Stimulated activated naive B cell treated with anti-CD40 and anti-IgM and Interleukin-4, amounts not matched to agents 10 μg/mL and 1 μg/mL and 100 μg/mL, for 72 hours (primary cell): ENCODE measurements around the gene DENND1A.
"Not testable (repeated sequence)": the region's sequence is repeated elsewhere in the genome, so short reads cannot be mapped to it uniquely, and the experiment has no call there.

Experiments
- ATAC-seq, 2 donors: fragments of 150-1000 bp; cut with Tn5 transposase; replicated peaks; 2 replicates each; pipeline ENCODE4 v1.10.0; 2021; ENCODE audit warnings: moderate library complexity in 1 of 2
- DNase-seq: peaks from one replicate; pipeline ENCODE4 v3.0.0; 2021
- H3K27ac Mint-ChIP-seq: one replicate; pipeline ENCODE4 v1.8.0; 2022; ENCODE audit warnings: mild to moderate bottlenecking, mixed read lengths
- H3K27me3 Mint-ChIP-seq, 2 donors: one replicate each; pipeline ENCODE4 v1.8.0; 2022; ENCODE audit warnings: mixed read lengths in 2 of 2
- H3K36me3 Mint-ChIP-seq, 2 donors: one replicate each; pipeline ENCODE4 v1.8.0; 2022; ENCODE audit warnings: mixed read lengths in 2 of 2, mild to moderate bottlenecking in 1 of 2
- H3K4me1 Mint-ChIP-seq, 2 donors: one replicate each; pipeline ENCODE4 v1.8.0; 2022; ENCODE audit warnings: mixed read lengths in 2 of 2, mild to moderate bottlenecking in 1 of 2
- H3K4me3 Mint-ChIP-seq, 2 donors: one replicate each; pipeline ENCODE4 v1.8.0; 2022; ENCODE audit warnings: mild to moderate bottlenecking in 2 of 2, mixed read lengths in 2 of 2, moderate library complexity in 1 of 2
- H3K9me3 Mint-ChIP-seq, 2 donors: one replicate each; pipeline ENCODE4 v1.8.0; 2022; ENCODE audit warnings: mixed read lengths in 2 of 2, mild to moderate bottlenecking in 1 of 2

The DENND1A gene

GRCh38 chr9:123432331-123433236 lies 497.3 kb downstream of the DENND1A start:
- Mint-ChIP-seq H3K4me1 (peaks cover under 1 to 15% of the 10 kb centered on the region in 2 donors), H3K27me3 (no peaks in the 10 kb centered on the region), H3K27ac (no peak overlapping the region), H3K36me3 (peaks cover 53 to 68% of the 10 kb centered on the region in 2 donors), H3K9me3 (peaks cover 0 to 4% of the 10 kb centered on the region in 2 donors), H3K4me3 (no peak overlapping the region)
- no peak for DNase-seq
- no peak for ATAC-seq

- ATAC-seq: no peak
- peaks cover 45 to 63% of the 10 kb centered on the region in 2 donors for H3K36me3 Mint-ChIP-seq
Measured at GRCh38 chr9:123431581-123431980, 498.3 kb downstream of the DENND1A start.

GRCh38 chr9:123428450-123428849 lies 501.5 kb downstream of the DENND1A start:
- H3K36me3 Mint-ChIP-seq: peaks cover 47 to 61% of the 10 kb centered on the region in 2 donors
- H3K4me1 Mint-ChIP-seq: peaks cover 12 to 35% of the 10 kb centered on the region in 2 donors
- not testable (repeated sequence) for DNase-seq, H3K27ac Mint-ChIP-seq, ATAC-seq, H3K9me3 Mint-ChIP-seq, H3K27me3 Mint-ChIP-seq, H3K4me3 Mint-ChIP-seq

More at GRCh38 chr9:123431581-123431980, 498.3 kb downstream of the DENND1A start:
- Mint-ChIP-seq H3K27ac (no peak overlapping the region), H3K4me3 (no peak overlapping the region), H3K27me3 (no peaks in the 10 kb centered on the region), H3K9me3 (peaks cover 0 to 4% of the 10 kb centered on the region in 2 donors), H3K4me1 (peaks cover 6 to 24% of the 10 kb centered on the region in 2 donors)
- DNase-seq: no peak

- H3K4me3 Mint-ChIP-seq: no peak overlapping the region
- no peak for DNase-seq
- no peaks in the 10 kb centered on the region for H3K27me3 Mint-ChIP-seq
- H3K27ac Mint-ChIP-seq: no peak overlapping the region
- peaks cover 42 to 50% of the 10 kb centered on the region in 2 donors for H3K36me3 Mint-ChIP-seq
- H3K4me1 Mint-ChIP-seq: peaks cover 12 to 35% of the 10 kb centered on the region in 2 donors
- ATAC-seq: peak; percentile 80 to 83
- peaks cover 0 to 4% of the 10 kb centered on the region in 2 donors for H3K9me3 Mint-ChIP-seq
Measured at GRCh38 chr9:123426406-123426805, 503.5 kb downstream of the DENND1A start.

GRCh38 chr9:123425836-123426365 lies 504.0 kb downstream of the DENND1A start:
- Mint-ChIP-seq H3K27ac (no peak overlapping the region), H3K4me1 (peaks cover 12 to 35% of the 10 kb centered on the region in 2 donors), H3K9me3 (peaks cover 0 to 4% of the 10 kb centered on the region in 2 donors), H3K4me3 (no peak overlapping the region), H3K36me3 (peaks cover 38 to 45% of the 10 kb centered on the region in 2 donors), H3K27me3 (no peaks in the 10 kb centered on the region)
- ATAC-seq: peak in 1 of 2 donors; percentile 18
- DNase-seq: no peak

GRCh38 chr9:123425261-123425821 lies 504.6 kb downstream of the DENND1A start:
- Mint-ChIP-seq H3K27ac (no peak overlapping the region), H3K27me3 (no peaks in the 10 kb centered on the region), H3K36me3 (peaks cover 33 to 40% of the 10 kb centered on the region in 2 donors), H3K4me3 (no peak overlapping the region), H3K9me3 (peaks cover 0 to under 1% of the 10 kb centered on the region in 2 donors), H3K4me1 (peaks cover 12 to 35% of the 10 kb centered on the region in 2 donors)
- DNase-seq: no peak
- ATAC-seq: no peak

- no peak overlapping the region for H3K4me3 Mint-ChIP-seq
- peaks cover 26 to 39% of the 10 kb centered on the region in 2 donors for H3K36me3 Mint-ChIP-seq
- no peak for ATAC-seq
- no peaks in the 10 kb centered on the region for H3K27me3 Mint-ChIP-seq
- H3K9me3 Mint-ChIP-seq: no peaks in the 10 kb centered on the region
- peaks cover 12 to 35% of the 10 kb centered on the region in 2 donors for H3K4me1 Mint-ChIP-seq
- no peak overlapping the region for H3K27ac Mint-ChIP-seq
- DNase-seq: no peak
Measured at GRCh38 chr9:123424552-123425225, 505.2 kb downstream of the DENND1A start.

GRCh38 chr9:123424131-123424530 lies 505.8 kb downstream of the DENND1A start:
- H3K36me3 Mint-ChIP-seq: peaks cover 24 to 35% of the 10 kb centered on the region in 2 donors
- H3K4me3 Mint-ChIP-seq: no peak overlapping the region
- ATAC-seq (no peak), DNase-seq (no peak)
- H3K27me3 Mint-ChIP-seq: no peaks in the 10 kb centered on the region
- H3K27ac Mint-ChIP-seq: no peak overlapping the region
- peaks cover 12 to 32% of the 10 kb centered on the region in 2 donors for H3K4me1 Mint-ChIP-seq
- H3K9me3 Mint-ChIP-seq: no peaks in the 10 kb centered on the region

GRCh38 chr9:123423311-123423640 lies 506.6 kb downstream of the DENND1A start:
- peaks cover 28% of the 10 kb centered on the region in 2 donors for H3K36me3 Mint-ChIP-seq
- H3K9me3 Mint-ChIP-seq: no peaks in the 10 kb centered on the region
- H3K4me3 Mint-ChIP-seq: no peak overlapping the region
- H3K27me3 Mint-ChIP-seq: no peaks in the 10 kb centered on the region
- ATAC-seq: no peak
- no peak for DNase-seq
- H3K4me1 Mint-ChIP-seq: peaks cover 12 to 23% of the 10 kb centered on the region in 2 donors
- no peak overlapping the region for H3K27ac Mint-ChIP-seq

GRCh38 chr9:123422635-123423310 lies 507.2 kb downstream of the DENND1A start:
- no peak for ATAC-seq
- H3K27ac Mint-ChIP-seq: no peak overlapping the region
- no peak overlapping the region for H3K4me3 Mint-ChIP-seq
- peaks cover 27 to 30% of the 10 kb centered on the region in 2 donors for H3K36me3 Mint-ChIP-seq
- H3K9me3 Mint-ChIP-seq: no peaks in the 10 kb centered on the region
- H3K4me1 Mint-ChIP-seq: peaks cover 12 to 21% of the 10 kb centered on the region in 2 donors
- no peak for DNase-seq
- no peaks in the 10 kb centered on the region for H3K27me3 Mint-ChIP-seq

- no peak overlapping the region for H3K4me3 Mint-ChIP-seq
- DNase-seq: no peak
- ATAC-seq: no peak
- H3K27ac Mint-ChIP-seq: no peak overlapping the region
- no peaks in the 10 kb centered on the region for H3K27me3 Mint-ChIP-seq
- peaks cover 8 to 14% of the 10 kb centered on the region in 2 donors for H3K4me1 Mint-ChIP-seq
- peaks cover 25 to 30% of the 10 kb centered on the region in 2 donors for H3K36me3 Mint-ChIP-seq
- H3K9me3 Mint-ChIP-seq: no peaks in the 10 kb centered on the region
Measured at GRCh38 chr9:123421801-123422455, 508.0 kb downstream of the DENND1A start.

- no peak overlapping the region for H3K4me3 Mint-ChIP-seq
- no peaks in the 10 kb centered on the region for H3K27me3 Mint-ChIP-seq
- peaks cover 2 to 7% of the 10 kb centered on the region in 2 donors for H3K4me1 Mint-ChIP-seq
- peaks cover 29 to 32% of the 10 kb centered on the region in 2 donors for H3K36me3 Mint-ChIP-seq
- ATAC-seq (no peak), DNase-seq (no peak)
- H3K9me3 Mint-ChIP-seq: no peaks in the 10 kb centered on the region
- peak overlapping the region; percentile 14 for H3K27ac Mint-ChIP-seq
Measured at GRCh38 chr9:123421186-123421585, 508.7 kb downstream of the DENND1A start.

GRCh38 chr9:123420592-123421111 lies 509.3 kb downstream of the DENND1A start:
- Mint-ChIP-seq H3K36me3 (peaks cover 26 to 31% of the 10 kb centered on the region in 2 donors), H3K27ac (peak overlapping the region; percentile 14), H3K27me3 (no peaks in the 10 kb centered on the region), H3K9me3 (no peaks in the 10 kb centered on the region), H3K4me3 (no peak overlapping the region), H3K4me1 (peaks cover 0 to 1% of the 10 kb centered on the region in 2 donors)
- DNase-seq (no peak), ATAC-seq (no peak)
